ENCODE measurements around the gene GORASP1.

GORASP1 gene

DNA sequence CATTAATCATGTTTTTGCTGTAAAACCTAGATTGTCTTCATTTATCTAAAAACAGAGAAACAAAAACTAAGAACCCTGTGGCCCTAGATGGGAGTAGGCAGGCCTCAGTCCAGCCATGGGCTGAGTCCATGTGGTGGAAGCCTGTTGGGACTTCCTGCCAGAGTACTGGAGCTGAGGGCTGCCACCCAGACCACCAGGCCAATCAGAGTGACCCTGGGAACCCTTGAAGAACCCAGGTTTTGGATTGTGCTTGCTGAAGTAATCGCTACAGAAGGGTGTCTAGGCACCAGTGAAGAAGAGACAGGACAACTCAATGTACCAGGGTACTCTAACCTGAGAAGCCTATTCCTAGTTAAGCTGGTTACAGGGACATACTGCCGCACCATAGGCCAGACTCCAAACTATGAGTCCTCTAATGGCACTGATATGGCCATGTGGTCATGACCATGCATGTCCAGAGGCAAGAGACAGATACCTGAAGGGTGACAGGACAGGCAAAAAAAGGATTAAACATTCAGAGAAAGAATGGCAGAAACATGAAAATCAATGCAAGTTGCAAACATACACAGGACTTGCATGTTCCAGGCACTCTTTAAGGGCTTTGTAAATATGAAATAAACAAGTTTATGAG lies 33.0 kb upstream of the GORASP1 start:
- DNase-seq = no peak

DNA sequence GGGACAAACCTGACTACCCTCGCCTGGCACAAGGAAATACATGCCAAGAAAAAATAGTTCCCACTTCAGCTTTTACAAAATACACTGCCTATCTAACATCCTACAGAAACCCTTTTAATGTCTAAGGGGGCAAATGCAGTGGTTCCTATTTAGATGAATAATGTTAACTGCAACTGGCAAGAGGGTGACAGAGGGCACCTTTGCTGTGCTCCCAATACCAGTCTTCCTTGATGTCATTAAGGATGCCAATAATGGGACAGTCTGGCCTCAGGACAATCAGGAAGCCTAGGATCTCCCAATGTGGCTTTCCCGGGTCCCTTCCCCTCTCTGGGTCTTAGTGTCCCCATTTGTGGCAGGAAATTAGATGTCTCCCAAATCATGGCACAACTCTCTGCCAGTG lies 32.0 kb upstream of the GORASP1 start:
- DNase-seq = no peak

GRCh38 chr3:39138804-39139415 lies 31.5 kb upstream of the GORASP1 start:
- no peak for DNase-seq

- no peak for DNase-seq
Measured at GRCh38 chr3:39137991-39138803, 30.8 kb upstream of the GORASP1 start.

DNA sequence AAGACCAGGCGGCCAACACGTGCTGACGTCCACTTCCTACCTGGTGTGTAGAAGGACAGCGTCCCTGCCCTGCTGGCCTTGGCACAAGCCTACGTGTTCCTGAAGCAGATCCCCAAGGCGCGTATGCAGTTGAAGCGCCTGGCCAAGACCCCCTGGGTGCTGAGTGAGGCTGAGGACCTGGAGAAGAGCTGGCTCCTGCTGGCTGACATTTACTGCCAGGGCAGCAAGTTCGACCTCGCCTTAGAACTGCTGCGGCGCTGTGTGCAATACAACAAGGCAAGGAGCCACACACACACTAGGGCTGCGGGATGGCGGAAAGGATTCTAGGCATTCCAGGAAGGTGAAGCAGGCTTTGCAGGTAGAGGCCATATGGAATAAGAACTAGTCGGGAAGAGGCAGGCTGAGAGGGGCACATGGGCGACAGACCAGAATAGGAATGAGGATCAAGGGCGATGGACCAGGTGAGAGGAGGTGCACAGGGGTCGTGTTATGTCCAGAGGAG lies 30.1 kb upstream of the GORASP1 start:
- DNase-seq = no peak

DNA sequence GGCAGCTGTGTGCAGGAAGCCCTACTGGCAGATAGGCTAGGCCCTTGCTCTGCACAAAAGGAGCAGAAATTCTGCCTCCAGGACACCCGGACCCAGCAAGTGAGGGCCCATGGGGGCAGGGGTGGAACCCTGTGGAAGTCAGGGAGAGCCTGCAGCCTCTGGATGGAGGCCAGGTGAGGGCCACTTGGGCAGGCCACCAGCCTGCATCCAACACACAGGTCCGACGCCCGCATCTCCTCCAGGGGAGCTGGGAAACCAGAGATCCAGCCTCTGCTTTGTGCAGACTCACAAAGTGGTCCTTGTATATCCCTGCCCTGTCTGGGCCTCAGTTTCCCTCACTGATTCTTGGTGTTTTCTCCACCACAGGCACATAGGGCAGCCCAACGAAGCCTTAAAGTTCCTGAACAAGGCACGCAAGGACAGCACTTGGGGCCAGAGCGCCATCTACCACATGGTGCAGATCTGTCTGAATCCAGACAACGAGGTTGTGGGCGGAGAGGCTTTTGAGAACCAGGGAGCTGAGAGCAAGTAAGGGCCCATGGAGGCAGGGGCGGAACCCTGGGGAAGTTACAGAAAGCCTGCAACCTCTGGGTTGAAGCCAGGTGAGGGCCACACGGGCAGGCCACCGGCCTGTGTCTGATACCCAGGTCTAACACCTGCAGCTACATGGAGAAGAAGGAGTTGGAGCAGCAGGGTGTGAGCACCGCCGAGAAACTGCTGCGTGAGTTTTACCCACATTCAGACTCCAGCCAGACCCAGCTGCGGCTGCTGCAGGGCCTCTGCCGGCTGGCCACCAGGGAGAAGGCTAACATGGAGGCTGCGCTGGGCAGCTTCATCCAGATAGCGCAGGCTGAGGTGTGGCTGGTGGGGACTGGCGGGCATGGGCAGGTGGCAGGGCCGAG lies 29.4 kb upstream of the GORASP1 start:
- no peak for DNase-seq

GRCh38 chr3:39135170-39135805 lies 27.9 kb upstream of the GORASP1 start:
- DNase-seq = no peak

DNA sequence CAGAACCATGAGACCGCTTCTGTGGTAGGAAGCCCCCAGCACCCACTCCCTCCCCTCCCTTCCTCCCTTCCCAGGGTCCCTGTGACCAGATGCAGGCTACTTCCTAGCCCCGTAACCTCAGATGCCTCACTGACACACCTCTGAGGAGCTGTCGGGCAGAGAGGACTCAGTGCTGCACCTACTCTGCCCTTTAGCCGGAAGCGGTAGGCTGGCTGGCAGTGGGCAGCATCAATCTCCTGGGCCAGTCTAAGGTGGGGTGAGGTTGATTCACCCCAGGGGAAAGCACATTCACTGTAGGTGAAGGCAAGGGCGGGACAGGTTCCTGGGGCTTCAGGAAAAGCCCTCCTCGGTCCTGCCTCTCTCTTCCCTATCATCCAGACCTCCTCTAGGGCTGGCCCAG lies 26.9 kb upstream of the GORASP1 start:
- DNase-seq = no peak

DNA sequence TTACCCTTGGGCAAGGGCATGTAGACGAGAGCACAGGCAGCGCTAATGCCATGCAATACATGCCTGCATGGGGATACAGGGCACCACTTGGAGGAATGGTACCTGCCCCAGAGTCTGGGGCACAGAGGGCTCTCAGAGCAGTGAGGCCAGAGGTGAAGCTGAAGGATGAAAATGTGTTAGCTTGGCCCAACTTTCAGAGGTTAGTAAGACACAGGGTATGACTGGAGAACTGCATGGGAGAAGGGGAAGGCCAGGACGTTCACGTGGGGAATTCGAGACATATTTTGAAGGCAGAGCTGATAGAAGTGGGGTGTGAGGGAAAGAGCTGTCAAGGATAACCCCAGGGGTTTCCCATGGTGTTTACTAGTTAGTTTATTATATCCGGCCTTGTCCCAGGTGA lies 26.4 kb upstream of the GORASP1 start:
- DNase-seq = no peak

- no peak for DNase-seq
Measured at GRCh38 chr3:39133093-39133490, 25.7 kb upstream of the GORASP1 start.

GRCh38 chr3:39132096-39133092 lies 25.0 kb upstream of the GORASP1 start:
- DNase-seq = no peak

DNA sequence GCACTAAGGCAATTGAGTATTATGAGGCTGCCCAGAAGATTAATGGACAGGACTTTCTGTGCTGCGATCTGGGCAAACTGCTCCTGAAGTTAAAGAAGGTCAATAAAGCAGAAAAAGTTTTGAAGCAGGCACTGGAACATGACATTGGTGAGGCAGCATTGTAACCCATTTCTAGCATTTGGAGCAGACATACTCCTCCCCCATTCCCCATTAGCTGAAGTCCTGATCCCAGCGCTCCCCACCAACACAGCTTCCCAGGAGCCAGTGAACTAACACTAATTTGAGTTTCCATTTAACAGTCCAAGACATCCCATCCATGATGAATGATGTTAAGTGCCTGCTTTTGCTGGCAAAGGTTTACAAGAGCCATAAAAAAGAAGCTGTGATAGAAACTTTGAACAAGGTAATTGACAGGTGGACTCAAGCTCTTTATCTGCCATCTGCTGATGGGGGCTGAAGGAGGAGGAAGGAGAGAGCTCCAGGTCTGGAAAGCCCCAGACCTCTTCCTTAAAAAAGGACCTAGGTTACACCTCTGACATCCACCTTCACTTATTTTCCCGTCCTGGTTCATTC lies 23.4 kb upstream of the GORASP1 start:
- DNase-seq = no peak

GRCh38 chr3:39130026-39130425 lies 22.6 kb upstream of the GORASP1 start:
- no peak for DNase-seq

DNA sequence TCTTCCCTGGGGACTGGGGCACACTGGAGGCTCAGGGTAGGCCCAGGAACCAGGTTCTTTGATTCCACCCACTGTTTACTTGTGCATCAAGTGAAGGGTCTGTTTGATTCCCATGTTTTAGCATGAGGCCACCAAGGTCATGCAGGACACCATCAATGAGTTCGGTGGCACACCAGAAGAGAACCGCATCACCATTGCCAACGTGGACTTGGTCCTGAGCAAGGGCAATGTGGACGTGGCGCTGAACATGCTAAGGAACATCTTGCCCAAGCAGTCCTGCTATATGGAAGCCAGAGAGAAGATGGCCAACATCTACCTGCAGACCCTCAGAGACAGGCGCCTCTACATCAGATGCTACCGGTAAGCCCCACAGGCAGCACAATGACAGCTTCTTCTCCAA lies 21.5 kb upstream of the GORASP1 start:
- DNase-seq = no peak

- no peak for DNase-seq
Measured at GRCh38 chr3:39127908-39128304, 20.5 kb upstream of the GORASP1 start.

DNA sequence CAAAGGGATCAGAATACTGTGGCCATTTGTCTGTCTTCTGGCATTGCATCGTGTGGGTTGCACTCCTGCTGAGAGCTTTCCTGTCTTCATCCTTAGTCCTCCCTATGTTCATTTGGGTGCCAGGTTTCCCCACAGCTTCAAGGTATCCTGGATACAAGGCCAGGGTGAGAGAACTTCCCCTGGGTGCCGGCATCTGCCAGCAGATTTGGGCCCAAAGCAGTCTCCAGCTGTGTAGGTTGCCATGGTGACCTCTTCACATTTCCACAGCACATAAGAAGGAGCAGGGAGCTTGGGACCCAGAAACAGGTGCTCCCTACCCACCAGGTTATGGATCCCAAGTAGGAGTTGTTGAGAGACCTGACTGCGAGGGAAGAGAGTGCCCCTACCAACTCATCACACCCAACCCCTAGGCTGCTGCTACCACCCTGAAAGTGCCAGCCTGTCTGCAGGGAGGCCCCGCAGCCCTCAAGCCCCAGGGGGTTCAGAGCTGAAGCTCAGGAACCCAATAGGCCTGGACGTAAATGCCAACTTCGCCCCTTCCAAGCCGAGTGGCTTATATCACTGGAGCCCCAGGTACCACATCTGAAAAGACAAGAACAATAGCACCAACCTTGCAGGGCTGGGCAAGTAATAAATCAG lies 20.0 kb upstream of the GORASP1 start:
- no peak for DNase-seq

DNA sequence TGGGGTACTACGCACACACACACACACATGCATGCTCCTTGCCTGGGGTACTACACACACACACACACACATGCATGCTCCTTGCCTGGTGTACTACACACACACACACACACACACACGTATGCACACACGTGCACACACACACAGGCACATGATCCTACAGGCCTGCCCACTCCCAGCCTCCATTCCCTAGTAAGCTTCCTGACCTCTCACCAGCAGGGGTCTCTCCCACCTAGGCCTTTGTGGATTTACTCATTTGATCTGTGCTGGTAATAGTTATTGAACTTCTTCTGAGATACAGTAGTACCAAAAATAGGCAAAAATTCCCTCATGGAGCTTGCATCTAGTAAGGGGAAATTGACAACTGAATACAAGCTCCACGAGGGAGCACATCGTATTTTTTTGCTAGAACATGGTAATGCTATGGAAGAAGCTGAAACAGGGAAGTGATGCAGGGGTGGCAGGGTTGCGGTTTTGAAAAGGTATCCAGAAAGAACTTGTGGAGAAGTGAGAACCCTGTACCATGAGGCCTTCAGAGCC lies 19.2 kb upstream of the GORASP1 start:
- peak in 1 of 2 experiments; percentile 60 for DNase-seq

- DNase-seq = no peak
Measured at GRCh38 chr3:39125841-39126500, 18.5 kb upstream of the GORASP1 start.

Measured in SW 1271 (cell line).